ENCODE measurements around the gene PLAC8. TPM values are rescaled to one million over a fixed set of nuclear protein-coding genes. Genes with fewer than 3 reads are reported as not detected.

Gene PLAC8
- polyA plus RNA-seq, 3 donors: 2.2 to 4.2 (median 3.4) TPM

Other genes with a start within 250 kb of the PLAC8 start
- gene SEC31A, start 223.6 kb downstream of the PLAC8 start, polyA plus RNA-seq (ENCODE audit: insufficient read length in 3 of 3): 100 to 1,000 TPM; 221 to 267 (median 235) TPM
- 10 to 100 TPM in 2 of 3 donors, 1 to 10 TPM in 1; 8.3 to 13.0 (median 11.7) TPM for gene THAP9, start 214.0 kb downstream of the PLAC8 start, polyA plus RNA-seq (ENCODE audit: insufficient read length in 3 of 3)
- gene LIN54, start 103.9 kb downstream of the PLAC8 start, polyA plus RNA-seq (ENCODE audit: insufficient read length in 3 of 3): 10 to 100 TPM; 13.8 to 18.1 (median 14.7) TPM
- 10 to 100 TPM; 76.6 to 80.9 (median 76.7) TPM for gene COPS4, start 79.5 kb downstream of the PLAC8 start, polyA plus RNA-seq (ENCODE audit: insufficient read length in 3 of 3)
- gene COQ2, start 170.1 kb upstream of the PLAC8 start, polyA plus RNA-seq (ENCODE audit: insufficient read length in 3 of 3): 10 to 100 TPM; 14.2 to 15.8 (median 15.0) TPM
- 1 to 10 TPM; 1.2 to 3.0 (median 1.7) TPM for gene HPSE, start 220.1 kb upstream of the PLAC8 start, polyA plus RNA-seq (ENCODE audit: insufficient read length in 3 of 3)

All from renal cortex interstitium (tissue), 3 donors.